RKO (cell line): ENCODE measurements around the gene OSBPL6.
A peak's percentile ranks its signal among the peaks of the same experiment; 100 is the strongest.

Experiments used
- DNase-seq: peaks from one replicate; pipeline ENCODE4 v3.0.0-alpha.2; 2016; ENCODE audit warnings: low spot score

Gene OSBPL6

GRCh38 chr2:178273787-178274360 lies 79.6 kb downstream of the OSBPL6 start:
- no peak for DNase-seq

- DNase-seq: no peak
Measured at GRCh38 chr2:178275600-178275999, 81.3 kb downstream of the OSBPL6 start.

GRCh38 chr2:178277741-178278197 lies 83.5 kb downstream of the OSBPL6 start:
- no peak for DNase-seq

- DNase-seq: peak; percentile 51
Measured at GRCh38 chr2:178279142-178279541, 84.8 kb downstream of the OSBPL6 start.

- no peak for DNase-seq
Measured at GRCh38 chr2:178279636-178280035, 85.3 kb downstream of the OSBPL6 start.

- peak; percentile 64 for DNase-seq
Measured at GRCh38 chr2:178280244-178280852, 86.0 kb downstream of the OSBPL6 start.

GRCh38 chr2:178282075-178282815 lies 87.9 kb downstream of the OSBPL6 start:
- no peak for DNase-seq

GRCh38 chr2:178283341-178283918 lies 89.1 kb downstream of the OSBPL6 start:
- DNase-seq: no peak

GRCh38 chr2:178284613-178285286 lies 90.4 kb downstream of the OSBPL6 start:
- DNase-seq: no peak

GRCh38 chr2:178285287-178285615 lies 90.9 kb downstream of the OSBPL6 start:
- no peak for DNase-seq

- no peak for DNase-seq
Measured at GRCh38 chr2:178286636-178287035, 92.3 kb downstream of the OSBPL6 start.

GRCh38 chr2:178287652-178288344 lies 93.5 kb downstream of the OSBPL6 start:
- DNase-seq: no peak

GRCh38 chr2:178291703-178292102 lies 97.4 kb downstream of the OSBPL6 start:
- no peak for DNase-seq

- DNase-seq: no peak
Measured at GRCh38 chr2:178292586-178292985, 98.3 kb downstream of the OSBPL6 start.

- DNase-seq: no peak
Measured at GRCh38 chr2:178295115-178295514, 100.8 kb downstream of the OSBPL6 start.

GRCh38 chr2:178295906-178296305 lies 101.6 kb downstream of the OSBPL6 start:
- no peak for DNase-seq

GRCh38 chr2:178296394-178297090 lies 102.2 kb downstream of the OSBPL6 start:
- no peak for DNase-seq

GRCh38 chr2:178297091-178297411 lies 102.7 kb downstream of the OSBPL6 start:
- no peak for DNase-seq

GRCh38 chr2:178298785-178299212 lies 104.5 kb downstream of the OSBPL6 start:
- DNase-seq: no peak

GRCh38 chr2:178301649-178302238 lies 107.4 kb downstream of the OSBPL6 start:
- DNase-seq: no peak

- DNase-seq: no peak
Measured at GRCh38 chr2:178304333-178304732, 110.0 kb downstream of the OSBPL6 start.
